Fibroblast of skin of back (primary cell): ENCODE measurements around the gene HPX.

ENCODE experiments used
- DNase-seq: peaks from one replicate; pipeline ENCODE4 v3.0.0-alpha.2; 2013

Gene HPX

DNA sequence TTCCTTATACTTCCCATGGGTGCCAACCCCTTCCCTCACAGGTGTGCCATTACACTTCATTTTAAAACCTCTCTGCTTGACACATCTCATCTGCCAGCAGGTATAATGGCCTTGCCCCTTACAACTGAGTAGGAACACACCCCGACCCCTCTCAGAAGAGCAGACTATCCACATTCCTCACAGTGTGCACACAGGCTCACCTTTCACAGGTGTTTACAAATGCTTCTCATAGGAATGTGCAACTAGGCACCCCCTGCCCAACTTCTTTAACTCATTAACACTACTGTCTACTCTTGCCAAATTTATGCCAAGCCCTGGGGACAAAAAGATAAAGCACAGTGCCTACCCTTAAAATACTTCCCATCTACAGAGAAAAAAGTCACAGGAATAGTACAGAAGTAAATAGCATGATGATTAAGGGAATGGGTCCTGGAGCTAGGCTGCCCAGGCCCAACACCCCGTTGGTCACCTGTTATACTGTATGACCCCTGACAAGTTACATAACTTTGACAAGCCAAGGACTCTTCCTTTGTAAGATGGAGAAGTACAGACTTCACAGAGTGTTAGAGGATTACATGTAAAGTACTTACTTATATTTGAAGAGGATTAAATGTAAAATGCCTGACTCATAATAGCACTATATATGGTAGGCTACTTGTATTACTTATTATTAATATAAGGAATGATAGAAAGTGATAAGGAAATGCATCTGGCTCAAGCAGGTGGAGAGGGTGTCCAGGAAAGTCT, 17.7 kb upstream of the HPX start:
- no peak for DNase-seq

GRCh38 chr11:6457581-6458320, 17.0 kb upstream of the HPX start:
- no peak for DNase-seq

DNA sequence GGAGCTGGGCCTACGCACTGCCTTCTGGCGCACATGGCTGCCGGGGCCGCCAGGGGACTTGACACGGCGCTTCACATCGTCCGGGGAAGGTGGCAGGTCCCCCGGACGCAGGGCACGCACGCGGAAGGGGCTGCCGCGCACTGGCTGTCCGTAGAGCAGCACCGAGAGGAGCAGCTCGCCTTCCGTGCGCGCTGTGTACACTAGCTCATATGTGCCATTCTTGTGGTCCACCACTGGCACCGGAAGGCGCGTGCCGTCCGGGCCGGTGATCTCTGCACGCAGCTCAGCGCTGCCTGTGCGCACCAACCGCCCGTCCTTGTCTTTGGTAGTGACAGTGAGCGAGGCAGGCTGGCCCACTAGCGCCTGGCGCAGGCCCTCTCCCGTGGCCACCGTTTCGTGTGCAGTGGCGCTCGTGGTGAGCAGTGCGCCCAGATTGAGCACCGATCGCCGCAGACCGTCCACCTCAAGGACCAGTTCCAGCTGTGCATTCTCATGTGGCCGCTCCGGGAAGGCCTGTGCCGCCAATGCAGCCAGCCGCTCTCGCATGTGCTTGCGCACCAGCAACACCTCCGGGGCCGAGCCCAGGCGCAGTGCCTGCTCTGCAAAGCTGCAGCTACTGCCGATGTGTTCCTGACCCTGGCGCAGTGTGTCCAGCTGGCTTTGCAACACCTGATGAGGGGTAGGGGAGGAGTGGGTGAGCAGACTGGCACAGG, 15.7 kb upstream of the HPX start:
- no peak for DNase-seq

DNA sequence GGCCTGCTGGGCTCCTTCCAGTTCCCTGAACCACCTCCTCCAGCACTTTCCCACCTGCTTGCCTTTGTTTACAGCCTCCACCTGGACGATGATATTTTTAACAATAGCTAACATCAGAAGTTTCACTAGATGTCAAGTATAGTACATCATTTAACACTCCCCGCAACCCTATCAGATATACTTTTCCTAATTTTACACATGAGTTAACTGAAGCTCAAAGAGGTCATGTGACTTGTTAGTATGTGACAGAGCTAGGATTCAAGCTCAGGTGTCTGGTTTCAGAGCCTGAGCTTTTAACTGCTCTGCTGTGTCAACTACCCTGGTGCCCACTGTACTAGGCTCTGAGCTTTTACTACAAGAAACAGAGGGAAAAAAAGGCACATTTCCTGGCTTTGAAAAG, 14.3 kb upstream of the HPX start:
- DNase-seq, result no peak

DNA sequence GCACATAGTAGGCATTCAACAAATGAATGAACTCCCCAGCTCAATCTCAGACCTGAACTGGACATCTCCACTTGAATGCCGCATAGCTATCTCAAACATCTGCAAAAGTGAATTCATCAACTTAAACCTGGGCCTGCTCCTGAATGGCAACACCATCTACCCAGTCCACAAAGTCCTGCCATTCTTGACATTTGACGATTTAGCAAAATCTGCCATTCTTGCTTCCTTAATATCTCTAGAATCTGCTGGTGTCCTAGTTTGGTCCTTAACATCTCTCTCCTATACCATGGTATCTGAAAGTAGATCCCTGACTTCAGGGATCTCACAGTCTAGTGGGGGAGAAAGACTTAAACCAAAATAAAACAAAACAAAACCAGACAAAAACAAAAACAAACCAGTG, 12.4 kb upstream of the HPX start:
- DNase-seq, result no peak

DNA sequence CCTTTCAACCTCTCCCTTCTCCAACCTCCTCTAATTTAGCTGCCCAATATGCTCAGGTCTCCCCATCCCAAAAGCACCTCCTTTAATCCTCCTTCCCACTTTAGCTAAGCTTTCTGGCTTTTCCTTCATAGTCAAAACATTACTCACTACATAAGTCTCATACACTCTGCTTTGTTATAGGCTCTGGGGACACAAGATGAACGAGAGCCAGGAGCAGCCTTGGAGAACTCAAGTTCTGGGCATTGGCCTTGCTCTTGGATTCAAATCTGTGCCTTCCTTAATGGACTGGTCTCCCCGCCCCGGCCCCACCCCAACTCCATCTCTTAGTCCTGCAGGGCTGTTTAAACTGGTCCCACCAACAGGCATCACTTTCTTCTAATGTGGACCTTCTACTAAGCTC, 11.4 kb upstream of the HPX start:
- DNase-seq, result peak; percentile 56

DNA sequence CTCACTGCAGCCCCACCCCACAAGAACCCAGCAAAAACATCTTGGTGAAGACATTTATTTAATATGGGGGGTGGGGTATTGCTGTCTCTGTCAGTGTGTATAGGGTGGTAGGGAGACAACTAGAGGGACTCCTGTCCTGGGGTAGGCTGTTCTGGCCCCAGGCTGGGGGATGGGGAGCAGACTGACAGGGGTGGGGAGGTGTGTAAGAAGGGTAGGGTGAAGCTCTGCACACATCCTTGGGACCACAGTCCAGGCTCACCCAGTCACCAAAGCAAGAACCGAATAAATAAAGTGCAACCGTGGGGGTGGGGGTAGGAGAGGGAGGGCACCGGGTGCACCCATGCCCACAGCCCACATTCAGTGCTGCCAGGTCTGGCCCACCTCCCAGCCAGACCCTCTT, 7.8 kb upstream of the HPX start:
- no peak for DNase-seq

- peak; percentile 48 for DNase-seq
Measured at GRCh38 chr11:6443269-6444003, 2.6 kb upstream of the HPX start.

- no peak for DNase-seq
Measured at GRCh38 chr11:6442441-6442840, 1.7 kb upstream of the HPX start.

DNA sequence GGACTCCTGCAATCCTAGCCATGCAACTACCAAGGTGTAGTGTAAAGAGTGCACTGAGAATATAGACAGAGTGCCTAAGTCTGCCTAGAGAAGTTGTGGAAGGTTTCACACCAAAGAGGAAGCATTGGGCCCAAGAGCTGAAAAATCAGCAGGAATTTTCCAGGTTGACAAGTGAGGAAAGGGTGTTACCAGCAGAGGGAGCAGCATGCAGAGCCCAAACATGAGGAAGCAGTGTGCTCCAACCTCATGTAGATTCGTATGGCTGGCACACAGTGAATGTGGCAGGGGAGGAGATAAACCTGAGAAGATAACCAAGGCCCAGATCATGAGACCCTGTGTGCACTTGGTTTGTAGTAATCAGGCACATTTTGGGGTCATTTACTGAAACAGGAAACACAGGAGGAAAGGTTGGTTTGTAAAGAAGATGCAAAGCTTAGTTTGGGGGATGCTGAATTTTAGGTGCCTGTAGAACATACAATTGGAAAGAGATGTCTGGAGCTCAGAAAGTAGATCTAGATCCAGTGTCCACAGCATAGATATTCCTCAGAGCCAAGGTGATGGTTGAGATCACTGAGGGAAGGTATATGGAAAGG, 1.7 kb downstream of the HPX start:
- peak; percentile 56 for DNase-seq

- no peak for DNase-seq
Measured at GRCh38 chr11:6437993-6438392, 2.8 kb downstream of the HPX start.

DNA sequence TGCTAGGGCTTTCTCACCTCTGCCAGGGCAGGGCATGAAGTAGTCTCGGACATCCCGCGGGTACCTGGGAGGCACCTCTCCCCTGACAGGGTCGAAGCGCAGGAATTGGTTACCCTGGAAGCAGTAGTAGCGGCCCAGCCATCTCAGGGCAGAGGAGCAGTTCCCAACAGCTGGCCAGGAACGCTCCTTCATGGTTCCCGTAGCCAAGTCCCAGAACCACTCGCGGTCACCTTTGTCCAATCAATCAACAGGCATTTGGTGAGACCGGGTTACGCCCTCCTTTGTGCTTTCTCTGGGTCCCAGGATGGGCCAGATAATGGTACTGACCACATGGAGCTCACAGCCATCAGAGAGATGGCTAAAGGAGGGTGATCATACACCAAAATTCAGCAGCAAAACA, 3.4 kb downstream of the HPX start:
- no peak for DNase-seq

DNA sequence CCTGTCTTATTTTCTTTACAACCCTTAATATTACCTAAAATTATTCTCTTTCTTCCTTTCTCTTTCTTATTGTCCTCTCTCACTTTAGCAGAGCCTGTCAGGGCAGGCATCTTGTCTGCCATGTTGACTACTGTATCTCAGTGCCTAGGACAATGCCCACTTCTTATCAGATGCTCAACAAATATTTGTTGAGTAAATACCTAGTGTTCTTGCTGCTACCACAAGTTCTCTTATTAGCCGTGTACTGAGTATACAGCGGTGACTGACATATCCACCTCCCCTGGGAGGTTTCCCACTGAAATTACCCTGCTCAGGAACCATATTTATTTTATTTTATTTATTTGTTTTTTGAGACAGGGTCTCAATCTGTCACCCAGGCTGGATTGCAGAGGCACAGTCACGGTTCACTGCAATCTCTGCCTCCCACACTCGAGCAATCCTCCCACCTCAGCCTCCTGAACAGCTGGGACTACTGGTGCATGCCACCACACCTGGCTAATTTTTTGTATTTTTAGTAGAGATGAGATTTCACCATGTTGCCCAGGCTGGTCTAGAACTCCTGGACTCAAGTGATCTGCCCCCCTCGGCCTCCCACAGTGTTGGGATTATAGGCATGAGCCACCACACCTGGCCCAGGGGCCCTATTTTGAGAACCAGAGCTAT, 6.7 kb downstream of the HPX start:
- no peak for DNase-seq

DNA sequence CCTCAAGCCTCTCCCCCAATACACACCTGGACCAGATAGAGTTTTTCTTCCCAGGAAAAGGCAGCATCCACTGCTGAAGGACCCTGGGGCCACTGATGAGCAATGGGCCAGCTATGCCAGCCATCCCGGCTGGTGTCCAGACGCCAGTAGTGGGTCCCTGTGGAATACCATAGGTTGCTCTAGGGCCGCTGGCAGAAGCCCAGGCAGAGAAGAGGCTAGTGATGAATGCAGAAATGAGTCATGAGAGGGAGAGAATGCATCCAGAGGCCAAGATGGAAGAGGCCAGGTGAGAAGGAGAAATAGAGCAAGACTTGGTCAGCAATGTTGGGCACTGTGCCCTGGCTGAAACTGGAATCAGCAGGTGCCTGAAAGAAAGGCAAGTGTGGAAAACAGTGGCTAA, 8.9 kb downstream of the HPX start:
- DNase-seq, result peak; percentile 86

GRCh38 chr11:6427516-6427915, 13.3 kb downstream of the HPX start:
- DNase-seq, result no peak

DNA sequence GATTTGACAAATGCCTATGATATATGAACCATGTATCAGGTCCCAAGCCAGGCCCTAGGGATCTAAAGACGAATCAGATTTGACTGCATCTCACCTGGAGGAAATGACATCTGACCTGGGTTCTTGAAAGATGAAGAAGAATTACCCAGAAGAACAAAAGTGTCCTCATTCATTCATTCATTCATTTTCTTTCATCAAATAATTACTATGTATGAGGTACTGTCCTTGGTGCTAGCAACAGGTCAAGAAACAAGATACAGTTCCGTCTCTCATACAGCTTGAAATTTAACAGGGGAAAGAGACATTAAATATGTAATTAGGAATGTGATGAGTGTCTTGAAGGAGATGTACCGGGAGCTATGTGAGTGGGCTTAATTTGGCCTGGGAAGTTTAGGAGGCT, 20.1 kb downstream of the HPX start:
- DNase-seq, result no peak

GRCh38 chr11:6419009-6419631, 21.7 kb downstream of the HPX start, which contains the start of gene APBB1:
Gene APBB1, minus strand, starts transcription at chr11:6419094. Its CDS starts 7,747 bp downstream, at chr11:6411347.
- peak; percentile 50 for DNase-seq

- no peak for DNase-seq
Measured at GRCh38 chr11:6418557-6419008, 22.2 kb downstream of the HPX start.

- peak; percentile 6 for DNase-seq
Measured at GRCh38 chr11:6417907-6418556, 22.8 kb downstream of the HPX start.

DNA sequence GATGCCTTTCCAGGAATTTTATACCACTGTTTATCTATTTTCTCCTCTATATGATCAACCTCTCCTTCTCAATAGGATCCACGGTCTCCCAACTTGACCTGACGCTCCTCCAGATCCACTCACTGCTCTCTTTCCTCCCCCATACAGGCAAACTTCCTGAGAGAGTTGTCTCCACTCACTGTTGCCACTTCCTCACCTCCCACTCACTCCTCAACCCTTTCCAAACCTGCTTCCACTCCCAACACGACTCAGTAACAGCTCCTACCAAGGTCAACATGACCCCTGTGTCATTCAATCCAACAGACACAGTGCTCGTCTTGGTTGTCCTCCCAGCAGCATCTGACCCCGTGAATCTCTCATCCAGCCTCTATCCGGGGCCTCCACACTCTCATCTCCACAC, 25.0 kb downstream of the HPX start:
- no peak for DNase-seq

GRCh38 chr11:6414874-6415328, 25.9 kb downstream of the HPX start:
- no peak for DNase-seq
